ENCODE measurements around the gene DGUOK.

The DGUOK gene

GRCh38 chr2:73979021-73979420 lies 52.3 kb downstream of the DGUOK start:
- H4K8ac ChIP-seq (ENCODE audit: low read depth, low read length), result no peak overlapping the region
- no peak overlapping the region for H3K27ac ChIP-seq (ENCODE audit: low read depth, low read length)
- H3K79me1 ChIP-seq (ENCODE audit: low read length), result peaks cover 6% of the 10 kb centered on the region
- H3K9me3 ChIP-seq (ENCODE audit: insufficient read depth, low read depth, low read length), result no peaks in the 10 kb centered on the region
- H3K18ac ChIP-seq (ENCODE audit: low read length), result no peak overlapping the region
- WGBS (ENCODE audit: extremely low coverage, insufficient coverage, insufficient read length), result no CpG with 5 or more reads among the region's 5 CpGs
- H3K4ac ChIP-seq (ENCODE audit: low read depth, low read length), result no peak overlapping the region
- H2AFZ ChIP-seq (ENCODE audit: insufficient read depth, low read length, poor library complexity), result no peak overlapping the region
- no peak for DNase-seq
- no peak overlapping the region for H3K23ac ChIP-seq (ENCODE audit: low read length)
- peaks cover 22 to 31% of the 10 kb centered on the region in 2 experiments for H3K4me1 ChIP-seq (ENCODE audit: control insufficient read depth in 1 of 2, insufficient read depth in 2 of 2, low read length in 2 of 2)
- H2BK120ac ChIP-seq (ENCODE audit: insufficient read depth, low read length, poor library complexity), result no peak overlapping the region
- no peak overlapping the region for H3K14ac ChIP-seq (ENCODE audit: low read length)
- H4K12ac ChIP-seq (ENCODE audit: low read depth, low read length), result no peak overlapping the region
- no peaks in the 10 kb centered on the region for H3K27me3 ChIP-seq (ENCODE audit: insufficient read depth, low read length)
- H2BK12ac ChIP-seq (ENCODE audit: low read length), result no peak overlapping the region
- H3K4me3 ChIP-seq (ENCODE audit: low read depth, low read length), result no peak overlapping the region
- no peaks in the 10 kb centered on the region for H3K36me3 ChIP-seq (ENCODE audit: control insufficient read depth in 1 of 2, insufficient read depth in 2 of 2, low read length in 2 of 2)
- H3K79me2 ChIP-seq (ENCODE audit: control insufficient read depth, insufficient read depth, low read length, poor library complexity), result peaks cover 2% of the 10 kb centered on the region
- H2BK5ac ChIP-seq (ENCODE audit: low read depth, low read length, poor library complexity), result no peak overlapping the region
- H3K4me2 ChIP-seq (ENCODE audit: low read length), result no peak overlapping the region
- no peak overlapping the region for H4K91ac ChIP-seq (ENCODE audit: low read depth, low read length)
- no peak overlapping the region for H2AK5ac ChIP-seq (ENCODE audit: low read length)
- no peak overlapping the region for H3K9ac ChIP-seq (ENCODE audit: low read length)

- H3K27me3 ChIP-seq (ENCODE audit: insufficient read depth, low read length), result no peaks in the 10 kb centered on the region
- H3K18ac ChIP-seq (ENCODE audit: low read length), result no peak overlapping the region
- no peak overlapping the region for H4K91ac ChIP-seq (ENCODE audit: low read depth, low read length)
- H3K4me2 ChIP-seq (ENCODE audit: low read length), result no peak overlapping the region
- H3K9ac ChIP-seq (ENCODE audit: low read length), result no peak overlapping the region
- H2BK120ac ChIP-seq (ENCODE audit: insufficient read depth, low read length, poor library complexity), result no peak overlapping the region
- no peak overlapping the region for H2BK12ac ChIP-seq (ENCODE audit: low read length)
- H2AK5ac ChIP-seq (ENCODE audit: low read length), result no peak overlapping the region
- no peaks in the 10 kb centered on the region for H3K9me3 ChIP-seq (ENCODE audit: insufficient read depth, low read depth, low read length)
- H2BK5ac ChIP-seq (ENCODE audit: low read depth, low read length, poor library complexity), result no peak overlapping the region
- H3K27ac ChIP-seq (ENCODE audit: low read depth, low read length), result no peak overlapping the region
- no peaks in the 10 kb centered on the region for H3K36me3 ChIP-seq (ENCODE audit: control insufficient read depth in 1 of 2, insufficient read depth in 2 of 2, low read length in 2 of 2)
- WGBS (ENCODE audit: extremely low coverage, insufficient coverage, insufficient read length), result no CpG with 5 or more reads among the region's 3 CpGs
- H3K23ac ChIP-seq (ENCODE audit: low read length), result no peak overlapping the region
- H3K79me2 ChIP-seq (ENCODE audit: control insufficient read depth, insufficient read depth, low read length, poor library complexity), result peaks cover 7% of the 10 kb centered on the region
- peaks cover 12% of the 10 kb centered on the region for H3K79me1 ChIP-seq (ENCODE audit: low read length)
- H4K12ac ChIP-seq (ENCODE audit: low read depth, low read length), result no peak overlapping the region
- H2AFZ ChIP-seq (ENCODE audit: insufficient read depth, low read length, poor library complexity), result no peak overlapping the region
- DNase-seq, result peak; percentile 87 to 95
- H3K4me1 ChIP-seq (ENCODE audit: control insufficient read depth in 1 of 2, insufficient read depth in 2 of 2, low read length in 2 of 2), result peaks cover 25 to 34% of the 10 kb centered on the region in 2 experiments
- no peak overlapping the region for H3K4me3 ChIP-seq (ENCODE audit: low read depth, low read length)
- H3K4ac ChIP-seq (ENCODE audit: low read depth, low read length), result no peak overlapping the region
- no peak overlapping the region for H3K14ac ChIP-seq (ENCODE audit: low read length)
- no peak overlapping the region for H4K8ac ChIP-seq (ENCODE audit: low read depth, low read length)
Observed at GRCh38 chr2:73979686-73980085, 53.0 kb downstream of the DGUOK start.

GRCh38 chr2:73980566-73980965 lies 53.9 kb downstream of the DGUOK start:
- Histone ChIP-seq H3K9me3 (ENCODE audit: insufficient read depth, low read depth, low read length) (no peaks in the 10 kb centered on the region), H3K27ac (ENCODE audit: low read depth, low read length) (no peak overlapping the region), H4K8ac (ENCODE audit: low read depth, low read length) (no peak overlapping the region), H3K4me2 (ENCODE audit: low read length) (no peak overlapping the region), H3K4ac (ENCODE audit: low read depth, low read length) (no peak overlapping the region), H3K4me3 (ENCODE audit: low read depth, low read length) (no peak overlapping the region), H2BK120ac (ENCODE audit: insufficient read depth, low read length, poor library complexity) (no peak overlapping the region), H3K23ac (ENCODE audit: low read length) (no peak overlapping the region), H2AFZ (ENCODE audit: insufficient read depth, low read length, poor library complexity) (no peak overlapping the region), H2BK12ac (ENCODE audit: low read length) (no peak overlapping the region), H3K79me1 (ENCODE audit: low read length) (peaks cover 17% of the 10 kb centered on the region), H3K18ac (ENCODE audit: low read length) (no peak overlapping the region), H3K4me1 (ENCODE audit: control insufficient read depth in 1 of 2, insufficient read depth in 2 of 2, low read length in 2 of 2) (peaks cover 26 to 34% of the 10 kb centered on the region in 2 experiments), H2BK5ac (ENCODE audit: low read depth, low read length, poor library complexity) (no peak overlapping the region), H4K91ac (ENCODE audit: low read depth, low read length) (no peak overlapping the region), H3K79me2 (ENCODE audit: control insufficient read depth, insufficient read depth, low read length, poor library complexity) (peaks cover 8% of the 10 kb centered on the region), H4K12ac (ENCODE audit: low read depth, low read length) (no peak overlapping the region), H3K36me3 (ENCODE audit: control insufficient read depth in 1 of 2, insufficient read depth in 2 of 2, low read length in 2 of 2) (no peaks in the 10 kb centered on the region), H2AK5ac (ENCODE audit: low read length) (no peak overlapping the region), H3K14ac (ENCODE audit: low read length) (no peak overlapping the region), H3K27me3 (ENCODE audit: insufficient read depth, low read length) (no peaks in the 10 kb centered on the region), H3K9ac (ENCODE audit: low read length) (no peak overlapping the region)
- WGBS (ENCODE audit: extremely low coverage, insufficient coverage, insufficient read length), result no CpG with 5 or more reads among the region's 2 CpGs
- peak in 1 of 2 donors; percentile 43 for DNase-seq

GRCh38 chr2:73981081-73982001 lies 54.7 kb downstream of the DGUOK start:
- Histone ChIP-seq H2AFZ (ENCODE audit: insufficient read depth, low read length, poor library complexity) (no peak overlapping the region), H3K4me3 (ENCODE audit: low read depth, low read length) (peak overlapping the region; percentile 1), H2BK12ac (ENCODE audit: low read length) (no peak overlapping the region), H2BK120ac (ENCODE audit: insufficient read depth, low read length, poor library complexity) (peak overlapping the region; percentile 69), H2AK5ac (ENCODE audit: low read length) (no peak overlapping the region), H3K4ac (ENCODE audit: low read depth, low read length) (no peak overlapping the region), H3K4me1 (ENCODE audit: control insufficient read depth in 1 of 2, insufficient read depth in 2 of 2, low read length in 2 of 2) (peaks cover 33 to 42% of the 10 kb centered on the region in 2 experiments), H2BK5ac (ENCODE audit: low read depth, low read length, poor library complexity) (no peak overlapping the region), H3K27ac (ENCODE audit: low read depth, low read length) (no peak overlapping the region), H3K4me2 (ENCODE audit: low read length) (peak overlapping the region; percentile 57), H3K9me3 (ENCODE audit: insufficient read depth, low read depth, low read length) (no peaks in the 10 kb centered on the region), H3K9ac (ENCODE audit: low read length) (no peak overlapping the region), H3K18ac (ENCODE audit: low read length) (peak overlapping the region; percentile 39), H3K79me2 (ENCODE audit: control insufficient read depth, insufficient read depth, low read length, poor library complexity) (peaks cover 15% of the 10 kb centered on the region), H4K12ac (ENCODE audit: low read depth, low read length) (no peak overlapping the region), H3K79me1 (ENCODE audit: low read length) (peaks cover 21% of the 10 kb centered on the region), H3K14ac (ENCODE audit: low read length) (no peak overlapping the region), H3K27me3 (ENCODE audit: insufficient read depth, low read length) (no peaks in the 10 kb centered on the region), H3K23ac (ENCODE audit: low read length) (no peak overlapping the region), H4K91ac (ENCODE audit: low read depth, low read length) (no peak overlapping the region), H4K8ac (ENCODE audit: low read depth, low read length) (peak overlapping the region; percentile 54), H3K36me3 (ENCODE audit: control insufficient read depth in 1 of 2, insufficient read depth in 2 of 2, low read length in 2 of 2) (peaks cover 4 to 5% of the 10 kb centered on the region in 2 experiments)
- DNase-seq, result peak in 1 of 2 donors; percentile 46
- WGBS (ENCODE audit: extremely low coverage, insufficient coverage, insufficient read length), result no CpG with 5 or more reads among the region's 31 CpGs
